A549 (cell line): Measurements from ENCODE around the gene NUDT5.

Experiments used
- CBX8 ChIP-seq: fragments of 200-600 bp; sonication (generic); IDR thresholded peaks from 2 replicates; pipeline ENCODE4 v1.6.1; 2016
- CTCF ChIP-seq: fragments of >200 bp; sonication (Bioruptor Twin); formaldehyde crosslinking; IDR thresholded peaks from 3 replicates; pipeline ENCODE4 v1.5.1; 2016
- HOXA7 ChIP-seq: fragments of 250-450 bp; sonication (Bioruptor Pico); IDR thresholded peaks from 2 replicates; pipeline ENCODE4 v1.5.0; 2020; ENCODE audit warnings: mild to moderate bottlenecking, moderate library complexity
- MAX ChIP-seq: IDR thresholded peaks from 2 replicates; pipeline ENCODE4 v1.6.1; 2012

- no peak for TF ChIP-seq CBX8
- no peak for TF ChIP-seq MAX
- no peak for TF ChIP-seq CTCF
- no peak for TF ChIP-seq HOXA7
These were observed 5.2 kb upstream of the NUDT5 start for GRCh38 chr10:12200850-12201249.
